Measurements from ENCODE around the gene TTC32.
"Not testable (repeated sequence)": the region's sequence is repeated elsewhere in the genome, so short reads cannot be mapped to it uniquely, and the experiment has no call there.

Gene TTC32

DNA sequence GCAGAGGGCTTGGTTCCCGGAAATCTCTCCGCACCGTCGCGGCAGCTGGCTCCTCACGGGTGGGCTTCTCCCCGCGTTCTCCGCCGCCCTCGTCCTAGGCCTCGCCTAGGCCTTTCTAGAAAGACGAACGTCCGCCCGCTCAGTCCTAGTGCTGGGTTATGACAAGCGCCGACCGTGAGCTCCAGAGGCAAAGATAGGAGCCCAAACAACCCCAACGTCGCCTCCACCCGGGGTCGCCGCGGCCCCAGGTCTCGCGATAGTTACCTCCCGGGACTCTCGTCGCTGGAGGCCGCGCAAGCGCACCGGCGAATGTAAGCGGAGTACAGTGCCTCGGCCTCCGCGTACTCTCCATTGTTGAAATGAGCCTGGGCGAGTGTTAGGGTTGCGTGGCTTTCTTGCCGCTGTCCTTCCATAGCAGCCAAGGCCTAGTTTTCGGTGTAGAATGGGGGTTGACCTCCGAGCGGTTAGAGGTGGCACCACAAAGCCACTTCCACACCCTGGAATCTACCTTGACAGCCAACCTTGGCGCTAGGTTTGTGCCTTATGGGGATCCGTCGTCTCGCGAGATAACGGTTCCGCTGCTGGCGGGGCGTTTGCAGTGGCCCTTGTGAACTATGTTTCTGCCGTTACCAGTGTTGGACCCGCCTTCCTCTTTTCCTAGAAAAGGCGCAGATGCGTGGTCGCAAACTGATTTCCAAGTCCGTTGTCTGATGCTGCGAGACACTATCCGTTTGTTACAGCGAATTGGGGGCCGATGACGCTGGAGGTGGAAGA is at the start of gene TTC32:
Gene TTC32 (minus strand): TSS at position 542 of the 774 bp plus-strand sequence. CDS start 129 bp downstream, at position 413.
- peak; percentile 86 for DNase-seq (ENCODE audit: low read depth, low spot score)

DNA sequence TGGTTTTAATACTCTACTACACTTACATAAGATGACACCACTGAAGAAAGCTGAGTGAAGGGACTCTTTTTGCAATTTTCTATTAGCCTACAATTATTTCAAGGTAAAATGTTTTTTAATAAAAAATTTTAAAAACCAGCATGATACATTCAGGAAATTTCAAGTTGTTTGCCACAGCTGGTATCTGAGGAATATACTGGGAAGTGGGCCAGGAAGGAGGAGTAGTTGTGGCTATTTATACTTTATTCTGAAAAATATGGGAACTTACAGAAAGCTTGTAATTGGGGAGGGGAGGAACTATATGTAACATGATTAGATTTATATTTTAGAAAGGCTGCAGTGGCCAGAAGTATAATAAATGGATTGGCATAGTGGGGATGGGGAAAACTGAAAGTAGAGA is 47.3 kb upstream of the TTC32 start:
- DNase-seq (ENCODE audit: low read depth, low spot score): no peak

DNA sequence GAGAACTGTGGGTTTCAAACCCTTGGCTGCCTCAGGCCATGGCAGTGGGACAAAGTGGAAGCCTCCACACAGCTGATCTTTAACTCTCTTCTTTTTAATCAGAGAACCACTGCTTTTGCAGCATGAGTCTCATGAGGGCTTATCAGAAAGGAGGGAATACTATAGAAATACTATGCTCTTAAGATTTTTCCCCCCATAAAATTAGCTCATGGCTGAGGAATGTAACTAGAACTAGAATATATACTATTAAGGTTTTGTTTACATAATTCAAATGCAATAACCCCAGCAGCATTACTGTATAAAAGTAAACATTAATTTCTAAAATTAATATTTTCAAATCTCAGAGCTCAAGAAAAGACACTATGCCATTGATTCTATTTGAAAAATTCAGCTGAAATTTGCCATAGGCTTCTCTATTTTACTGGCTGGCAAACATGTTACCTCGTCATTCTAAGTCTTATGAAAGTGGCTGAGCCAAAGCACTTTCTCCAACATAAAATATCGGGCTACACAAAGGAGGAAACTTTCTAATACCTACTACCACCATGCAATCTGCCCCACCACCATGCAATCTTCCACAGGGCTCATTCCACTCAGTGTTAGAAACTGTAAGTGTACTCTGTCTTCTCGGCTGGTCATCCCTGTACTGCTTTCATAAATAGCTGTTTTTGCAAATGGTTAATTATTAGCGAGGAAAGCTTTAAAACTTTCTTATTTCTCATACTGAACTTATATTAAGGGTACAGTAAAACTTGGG is 45.6 kb upstream of the TTC32 start:
- no peak for DNase-seq (ENCODE audit: low read depth, low spot score)

DNA sequence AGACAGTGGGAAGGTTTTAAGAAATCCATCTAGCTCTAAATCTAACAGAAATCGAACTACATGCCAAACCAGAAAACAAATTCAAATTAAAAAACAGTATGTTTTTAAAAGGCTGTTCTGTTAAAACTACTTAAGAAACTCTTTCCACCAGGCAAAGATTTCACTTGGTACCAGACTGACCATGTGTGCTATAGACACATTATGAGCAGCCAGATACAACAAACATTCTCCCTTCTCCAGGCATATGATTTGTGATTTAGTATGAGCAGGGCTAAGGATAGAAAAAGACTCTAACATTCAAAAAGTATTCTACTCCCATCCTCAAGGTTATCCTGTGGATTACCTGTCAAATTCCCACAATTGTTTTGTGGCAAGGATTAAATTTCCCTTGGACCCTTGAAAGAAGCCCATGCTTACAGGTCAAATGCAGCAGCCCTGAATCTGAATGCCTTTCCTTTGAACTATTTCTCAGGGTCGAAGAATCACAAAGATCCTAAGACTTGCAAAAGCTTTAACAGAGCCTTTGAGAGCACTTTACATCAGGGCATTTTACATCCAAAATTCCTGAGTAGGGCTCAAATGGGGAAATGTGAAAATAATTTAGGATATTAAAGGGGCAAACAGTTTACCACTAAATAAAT is 42.5 kb upstream of the TTC32 start:
- no peak for DNase-seq (ENCODE audit: low read depth, low spot score)

DNA sequence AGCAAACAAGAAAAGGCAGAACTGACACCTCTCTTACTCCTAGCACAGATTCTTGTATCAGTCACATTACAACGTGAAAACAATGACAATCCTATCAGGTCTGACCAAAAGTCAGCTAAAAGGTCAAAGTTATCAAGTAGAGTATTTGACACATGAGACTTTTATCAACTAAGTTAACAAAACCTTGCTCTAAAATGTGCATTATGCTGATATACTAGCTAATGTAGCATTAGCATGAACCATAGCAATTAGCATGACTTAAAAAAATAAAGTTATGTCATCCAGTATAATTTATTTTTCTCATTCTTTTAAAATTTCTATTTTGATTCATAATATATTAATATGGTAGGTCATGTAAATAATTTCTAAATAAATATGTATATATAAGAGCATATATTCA is 41.4 kb upstream of the TTC32 start:
- DNase-seq (ENCODE audit: low read depth, low spot score): no peak

DNA sequence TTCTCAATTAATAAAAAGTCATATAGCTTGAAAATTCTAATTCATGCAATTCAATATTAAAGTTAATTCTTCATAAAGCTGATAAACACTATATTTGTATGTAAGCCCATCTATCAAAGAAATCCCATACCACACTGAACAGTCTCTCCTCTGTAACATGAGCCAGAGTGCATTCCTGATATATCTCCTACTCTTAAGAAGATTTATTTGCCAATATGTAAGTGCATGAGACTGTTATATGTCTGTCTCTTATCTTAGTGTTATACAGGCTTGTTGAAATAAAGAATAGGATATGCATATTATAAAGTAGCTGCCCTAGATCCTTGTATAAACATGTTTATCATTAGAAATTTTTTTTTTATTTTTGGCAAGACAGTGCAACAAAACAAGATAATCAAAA is 40.4 kb upstream of the TTC32 start:
- no peak for DNase-seq (ENCODE audit: low read depth, low spot score)

DNA sequence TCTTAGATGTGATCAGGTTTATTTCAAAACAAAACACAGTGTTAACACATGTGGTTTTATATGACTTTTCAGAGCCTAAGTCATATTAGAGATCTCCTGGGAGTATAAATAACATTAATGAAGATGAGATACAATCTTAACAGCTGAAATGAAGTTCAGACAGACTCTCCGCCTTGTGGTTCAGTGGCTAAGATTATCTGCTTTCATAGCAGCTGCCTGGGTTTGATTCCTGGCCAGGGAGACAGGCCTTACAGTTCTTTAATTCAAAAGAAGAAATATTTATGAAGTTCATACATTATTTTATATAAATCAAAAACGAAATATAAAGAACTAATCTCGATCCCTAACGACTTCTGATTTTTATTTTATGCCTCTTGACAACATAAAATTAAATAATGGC is 35.2 kb upstream of the TTC32 start:
- no peak for DNase-seq (ENCODE audit: low read depth, low spot score)

DNA sequence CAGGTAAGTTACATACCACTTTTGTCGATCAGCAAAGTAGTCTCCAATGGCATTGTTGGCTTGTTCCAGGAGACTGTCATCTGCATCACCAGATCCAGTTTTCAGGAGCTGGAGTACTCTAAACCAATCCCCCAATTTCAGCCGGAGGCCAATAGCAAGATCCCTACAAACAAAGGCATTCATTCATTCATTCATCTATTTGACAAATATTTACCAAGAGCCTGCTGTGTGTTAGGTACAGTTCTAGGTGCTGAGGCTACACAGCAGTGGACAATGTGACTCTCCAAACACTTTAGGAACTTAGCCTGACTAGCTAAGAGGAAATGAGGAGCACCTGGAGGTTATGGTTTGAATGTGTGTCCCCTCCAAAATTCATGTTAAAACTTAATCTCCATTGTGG is 34.4 kb upstream of the TTC32 start:
- DNase-seq (ENCODE audit: low read depth, low spot score): no peak

DNA sequence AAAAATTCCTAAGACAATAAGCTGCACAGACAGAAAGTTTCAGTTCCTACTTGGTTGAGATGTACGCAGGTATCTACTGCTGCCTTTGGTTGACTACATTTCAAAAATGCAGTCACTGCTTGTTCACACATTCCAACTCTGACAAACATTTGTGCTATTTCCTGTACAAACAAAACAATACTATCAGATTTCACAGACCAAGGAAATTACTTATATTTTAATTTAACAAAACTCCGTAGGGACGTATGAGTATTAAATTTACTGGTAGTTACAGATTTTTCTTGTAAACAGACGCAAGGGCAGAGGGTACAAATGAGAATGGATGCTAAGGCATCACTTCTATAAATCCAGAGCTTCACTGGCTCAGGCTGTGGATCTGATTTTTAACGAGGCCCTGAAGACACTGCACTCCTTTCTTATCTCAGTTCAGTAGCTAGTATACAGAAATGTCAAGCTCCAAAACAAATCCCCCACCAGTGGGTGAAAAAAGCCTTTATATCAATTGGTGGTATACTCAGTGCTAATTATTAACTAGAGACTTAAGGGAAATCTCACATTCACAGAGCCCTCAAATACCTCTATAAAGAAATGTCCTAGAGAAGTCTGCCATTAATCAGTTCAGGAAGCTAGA is 31.7 kb upstream of the TTC32 start:
- no peak for DNase-seq (ENCODE audit: low read depth, low spot score)

DNA sequence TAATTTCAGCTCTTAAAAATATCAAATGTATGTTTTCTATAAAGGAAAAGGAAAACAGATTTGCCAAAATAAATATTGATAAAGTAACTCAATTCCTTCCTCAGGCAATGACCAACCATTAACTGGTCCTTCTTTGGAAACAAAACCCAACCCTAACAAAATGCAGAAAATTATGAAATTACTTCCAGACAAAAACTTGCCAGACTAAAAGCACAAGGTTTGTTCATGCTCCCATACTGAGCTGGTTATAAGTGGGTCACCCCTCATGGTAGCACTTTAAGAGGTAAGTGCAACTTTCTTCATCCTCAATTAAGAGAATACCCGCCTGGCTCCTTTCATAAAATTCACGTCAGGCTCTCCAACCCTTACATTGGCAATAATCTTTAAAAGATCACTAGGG is 31.1 kb upstream of the TTC32 start:
- DNase-seq (ENCODE audit: low read depth, low spot score): no peak

DNA sequence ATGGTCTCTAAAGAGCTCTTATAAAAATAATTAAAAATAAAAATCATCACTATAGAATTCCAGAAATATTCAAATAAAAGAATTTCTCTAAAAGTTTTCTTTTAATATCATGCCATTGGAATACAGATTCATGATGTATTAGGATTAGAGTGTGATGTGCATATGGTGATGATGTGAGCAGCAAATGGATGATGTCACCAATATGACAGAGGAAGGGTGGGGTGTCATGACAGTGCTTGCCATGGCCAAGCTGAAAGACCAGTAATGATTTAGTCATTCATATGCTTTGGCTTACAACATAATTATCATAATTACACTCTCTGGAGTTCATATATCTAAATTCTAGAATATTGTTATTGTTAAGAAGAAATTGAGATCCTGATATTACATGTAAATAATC is 27.4 kb upstream of the TTC32 start:
- DNase-seq (ENCODE audit: low read depth, low spot score): no peak

DNA sequence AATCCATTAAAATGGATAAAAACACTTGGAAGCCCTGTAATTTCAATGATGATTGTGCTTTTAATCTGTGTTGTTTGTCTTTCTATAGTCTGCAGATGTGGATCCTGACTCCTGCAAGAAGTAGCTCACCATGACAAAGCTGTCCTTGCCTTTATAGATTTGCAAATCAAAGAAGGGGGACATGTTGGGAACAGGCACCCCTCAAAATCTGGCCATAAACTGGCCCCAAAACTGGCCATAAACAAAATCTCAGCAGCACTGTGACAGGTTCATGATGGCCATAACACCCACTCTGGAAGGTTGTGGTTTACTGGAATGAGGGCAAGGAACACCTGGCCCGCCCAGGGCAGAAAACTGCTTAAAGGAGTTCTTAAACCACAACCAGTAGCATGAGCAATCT is 26.0 kb upstream of the TTC32 start:
- DNase-seq (ENCODE audit: low read depth, low spot score): not testable (repeated sequence)

DNA sequence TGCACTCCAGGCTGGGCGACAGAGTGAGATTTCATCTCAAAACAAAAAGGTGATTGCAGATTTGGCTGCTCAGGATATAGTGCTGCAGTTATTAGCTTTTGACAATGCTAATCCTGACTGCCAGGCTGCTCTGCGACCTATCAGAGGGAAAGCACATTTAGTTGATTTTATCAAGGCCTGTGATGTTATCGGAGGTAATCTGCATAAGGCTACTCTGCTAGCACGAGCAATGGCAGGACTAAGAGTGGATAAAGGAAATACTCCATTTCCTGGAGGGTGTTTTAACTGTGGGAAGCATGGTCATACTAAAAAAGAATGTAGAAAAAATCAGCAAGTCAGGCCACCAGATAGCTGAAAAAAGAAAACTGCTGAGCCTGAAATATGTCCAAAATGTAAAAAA is 22.7 kb upstream of the TTC32 start:
- not testable (repeated sequence) for DNase-seq (ENCODE audit: low read depth, low spot score)

DNA sequence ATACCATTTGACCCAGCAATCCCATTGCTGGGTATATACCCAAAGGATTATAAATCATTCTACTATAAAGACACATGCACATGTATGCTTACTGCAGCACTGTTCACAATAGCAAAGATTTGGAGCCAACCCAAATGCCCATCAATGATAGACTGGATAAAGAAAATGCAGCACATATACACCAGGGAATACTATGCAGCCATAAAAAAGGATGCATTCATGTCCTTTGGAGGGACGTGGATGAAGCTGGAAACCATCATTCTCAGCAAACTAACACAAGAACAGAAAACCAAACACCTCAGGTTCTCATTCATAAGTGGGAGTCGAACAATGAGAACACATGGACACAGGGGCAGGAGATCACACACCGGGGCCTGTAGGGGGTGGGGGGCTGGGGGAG is 20.4 kb upstream of the TTC32 start:
- DNase-seq (ENCODE audit: low read depth, low spot score): not testable (repeated sequence)

DNA sequence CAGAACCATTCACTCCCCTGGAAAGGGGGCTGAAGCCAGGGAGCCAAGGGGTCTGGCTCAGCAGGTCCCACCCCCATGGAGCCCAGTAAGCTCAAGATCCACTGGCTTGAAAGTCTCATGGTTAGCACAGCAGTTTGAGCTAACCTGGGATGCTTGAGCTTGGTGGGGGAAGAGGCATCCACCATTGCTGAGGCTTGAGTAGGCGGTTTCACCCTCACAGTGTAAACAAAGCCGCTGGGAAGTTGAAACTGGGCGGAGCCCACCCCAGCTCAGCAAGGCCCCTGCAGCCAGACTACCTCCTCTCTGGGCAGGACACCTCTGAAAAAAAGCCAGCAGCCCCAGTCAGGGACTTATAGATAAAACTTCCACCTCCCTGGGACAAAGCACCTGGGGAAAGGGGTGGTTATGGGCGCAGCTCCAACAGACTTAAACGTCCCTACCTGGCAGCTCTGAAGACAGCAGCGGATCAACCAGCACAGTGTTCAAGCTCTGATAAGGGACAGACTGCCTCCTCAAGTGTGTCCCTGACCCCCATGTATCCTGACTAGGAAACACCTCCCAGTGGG is 14.7 kb upstream of the TTC32 start:
- no peak for DNase-seq (ENCODE audit: low read depth, low spot score)

DNA sequence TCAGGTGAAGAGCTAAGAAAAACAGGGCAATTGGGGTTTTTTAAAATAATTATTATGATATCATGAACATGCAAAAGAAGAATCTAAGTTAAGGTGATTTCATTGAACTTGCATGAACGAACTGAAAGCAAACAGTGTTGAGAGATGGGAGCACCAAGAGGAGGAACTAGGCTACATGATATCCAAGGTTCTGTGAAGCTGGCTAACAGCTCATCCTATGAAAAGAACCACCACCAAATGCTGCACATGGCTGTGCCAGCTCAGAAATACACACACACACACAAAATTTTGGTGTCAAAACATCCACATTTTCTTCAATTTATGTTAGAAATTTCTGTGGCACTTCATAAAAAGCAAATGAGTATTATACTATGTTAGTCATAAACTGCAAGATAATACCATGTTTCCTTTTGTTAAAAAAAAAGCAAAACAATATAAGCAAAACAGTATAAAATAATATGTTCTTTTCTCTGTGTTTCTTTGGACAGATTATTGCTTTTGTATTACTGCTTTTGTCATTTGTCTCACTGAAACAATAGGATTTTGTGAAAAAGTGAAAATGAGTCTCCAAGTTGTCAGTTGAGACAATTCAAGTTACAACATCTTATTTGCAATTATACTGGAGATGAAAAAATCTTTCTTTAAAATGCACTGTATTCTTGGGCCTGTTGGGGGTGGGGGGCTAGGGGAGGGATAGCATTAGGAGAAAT is 12.6 kb upstream of the TTC32 start:
- DNase-seq (ENCODE audit: low read depth, low spot score): no peak

DNA sequence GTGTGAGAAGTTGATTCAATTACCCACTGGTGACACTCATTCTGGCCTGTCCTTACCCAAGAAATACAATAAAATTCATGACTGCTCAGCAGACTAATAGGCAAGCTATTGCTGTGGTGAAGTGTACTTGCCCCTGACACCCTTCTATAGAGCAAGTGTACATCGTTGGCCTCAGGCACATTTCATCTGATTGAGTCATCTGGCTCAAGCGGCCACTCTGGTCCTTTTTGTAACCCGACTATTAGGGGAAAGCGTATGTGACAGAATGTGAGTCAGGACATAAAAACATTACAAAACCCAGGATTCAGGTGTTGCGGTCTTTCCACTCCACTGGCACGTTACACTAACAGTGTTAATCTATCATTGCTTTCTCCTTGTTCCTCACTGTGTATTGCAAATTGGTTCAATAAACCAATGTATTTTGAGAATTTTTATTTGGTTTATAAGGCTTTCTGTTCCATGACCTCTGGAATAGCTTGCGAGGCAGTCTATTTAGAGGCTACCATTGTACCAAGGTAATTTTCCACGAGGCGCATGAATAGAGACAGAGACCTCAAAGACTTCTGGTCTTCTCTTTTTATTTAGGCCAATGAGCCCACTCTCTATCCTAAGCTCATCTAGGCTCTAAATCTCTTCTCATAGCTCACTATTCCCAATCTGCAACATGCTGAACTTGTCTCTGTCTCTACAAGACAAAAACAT is 10.2 kb upstream of the TTC32 start:
- DNase-seq (ENCODE audit: low read depth, low spot score): no peak

DNA sequence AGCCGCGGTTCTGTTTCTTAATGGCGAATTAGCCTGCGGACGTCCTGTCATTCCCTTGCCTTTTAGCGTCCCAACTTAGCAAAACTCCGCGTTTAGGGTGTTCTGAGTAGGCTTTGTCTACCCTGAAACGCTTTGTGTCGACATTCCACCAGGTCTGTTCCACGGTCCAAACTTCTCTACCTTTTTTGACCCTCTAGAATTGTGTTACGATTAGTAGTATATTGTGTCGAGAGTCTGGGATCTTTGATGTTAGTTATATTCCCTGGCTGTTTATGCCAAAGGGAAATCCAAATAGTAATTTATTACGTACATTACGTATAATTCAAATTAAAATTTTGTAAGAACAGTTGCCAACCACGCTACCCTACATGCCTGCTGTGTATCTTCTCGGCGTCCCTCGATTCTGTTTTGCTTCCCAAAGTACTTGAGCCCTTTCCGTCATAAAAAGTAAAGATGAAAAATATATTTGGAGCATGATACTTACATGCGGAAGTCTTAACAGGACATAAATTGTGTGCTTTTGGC is 495 bp upstream of the TTC32 start:
- DNase-seq (ENCODE audit: low read depth, low spot score): no peak

DNA sequence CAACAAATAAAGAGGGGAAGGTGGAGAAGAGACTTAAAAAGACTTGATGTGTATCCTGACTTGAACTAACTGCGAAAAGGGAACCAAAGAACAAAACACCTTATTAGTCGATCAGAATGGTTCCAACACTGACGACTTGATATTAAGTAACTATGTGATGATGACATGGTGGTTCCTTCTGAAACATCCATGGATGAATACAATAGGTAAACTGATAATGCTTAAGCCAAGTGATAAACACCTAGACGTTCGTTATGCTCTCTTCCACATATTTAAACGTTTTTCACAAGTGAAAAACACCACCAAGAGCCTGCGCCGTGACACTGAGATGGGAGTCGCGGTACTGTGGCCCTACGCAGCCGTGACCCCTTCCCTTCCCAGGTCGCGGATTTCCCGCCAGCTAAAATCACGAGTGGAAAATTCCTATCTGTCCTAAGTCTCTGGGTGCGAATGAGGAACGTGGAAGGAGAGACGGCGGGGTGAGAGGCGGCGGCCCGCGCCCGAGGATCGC is 797 bp downstream of the TTC32 start:
- no peak for DNase-seq (ENCODE audit: low read depth, low spot score)
